H9 (cell line): ENCODE measurements around the gene ODAD2. TPM values are rescaled to one million over a fixed set of nuclear protein-coding genes. Genes with fewer than 3 reads are reported as not detected.

ENCODE experiments used
- DNase-seq: peaks from one replicate; pipeline ENCODE4 v3.0.0-alpha.2; 2017
- H2AFZ ChIP-seq: one replicate; pipeline ENCODE4 v1.6.1; 2013; ENCODE audit warnings: mild to moderate bottlenecking, low read length, control low read depth, moderate library complexity
- H2AK5ac ChIP-seq: 2 replicates; pipeline ENCODE4 v1.6.1; 2013; ENCODE audit warnings: low read length, control low read depth, mixed read lengths; ENCODE audit not compliant: insufficient read length
- H2BK120ac ChIP-seq: one replicate; pipeline ENCODE4 v1.6.1; 2013; ENCODE audit warnings: low read depth, mild to moderate bottlenecking, low read length, control low read depth, inconsistent platforms; ENCODE audit not compliant: poor library complexity, severe bottlenecking
- H2BK12ac ChIP-seq: 2 replicates; pipeline ENCODE4 v1.6.1; 2013; ENCODE audit warnings: low read length, control low read depth, mixed read lengths, low read depth; ENCODE audit not compliant: insufficient read length
- H2BK15ac ChIP-seq: 2 replicates; pipeline ENCODE4 v1.6.1; 2013; ENCODE audit warnings: low read depth, low read length, control low read depth
- H2BK20ac ChIP-seq: one replicate; pipeline ENCODE4 v1.6.1; 2013; ENCODE audit warnings: low read depth, mild to moderate bottlenecking, low read length, control low read depth, inconsistent platforms; ENCODE audit not compliant: poor library complexity, severe bottlenecking
- H2BK5ac ChIP-seq: 2 replicates; pipeline ENCODE4 v1.6.1; 2013; ENCODE audit warnings: low read length, control low read depth, mixed read lengths; ENCODE audit not compliant: insufficient read length
- H3K14ac ChIP-seq: 2 replicates; pipeline ENCODE4 v1.6.1; 2013; ENCODE audit warnings: low read length, control low read depth; ENCODE audit not compliant: insufficient read depth
- H3K18ac ChIP-seq: 2 replicates; pipeline ENCODE4 v1.6.1; 2013; ENCODE audit warnings: low read depth, mild to moderate bottlenecking, mixed read lengths, low read length, control low read depth; ENCODE audit not compliant: insufficient read length
- H3K23ac ChIP-seq: 2 replicates; pipeline ENCODE4 v1.6.1; 2013; ENCODE audit warnings: low read length, control low read depth, mixed read lengths, low read depth; ENCODE audit not compliant: insufficient read length
- H3K23me2 ChIP-seq: 2 replicates; pipeline ENCODE4 v1.6.1; 2013; ENCODE audit warnings: low read depth, mild to moderate bottlenecking, mixed read lengths, low read length, control low read depth; ENCODE audit not compliant: insufficient read length, poor library complexity, severe bottlenecking
- H3K27ac ChIP-seq: 2 replicates; pipeline ENCODE4 v1.5.1; 2013; ENCODE audit warnings: low read length, control low read depth, mixed read lengths, low read depth; ENCODE audit not compliant: insufficient read length
- H3K27me3 ChIP-seq: 2 replicates; pipeline ENCODE4 v1.6.1; 2013; ENCODE audit warnings: low read length, control low read depth, inconsistent platforms; ENCODE audit not compliant: insufficient read depth
- H3K4ac ChIP-seq: 2 replicates; pipeline ENCODE4 v1.6.1; 2013; ENCODE audit warnings: low read depth, mild to moderate bottlenecking, control low read depth, inconsistent platforms, low read length, moderate library complexity
- H3K4me1 ChIP-seq: 2 replicates; pipeline ENCODE4 v1.6.1; 2013; ENCODE audit warnings: low read length, control low read depth, inconsistent platforms; ENCODE audit not compliant: insufficient read depth
- H3K4me2 ChIP-seq: 2 replicates; pipeline ENCODE4 v1.6.1; 2013; ENCODE audit warnings: low read length, control low read depth, mixed read lengths; ENCODE audit not compliant: insufficient read length, insufficient read depth
- H3K56ac ChIP-seq: 2 replicates; pipeline ENCODE4 v1.6.1; 2013; ENCODE audit warnings: low read depth, mild to moderate bottlenecking, mixed read lengths, low read length, control low read depth; ENCODE audit not compliant: insufficient read length
- H3K79me1 ChIP-seq: 2 replicates; pipeline ENCODE4 v1.6.1; 2013; ENCODE audit warnings: low read depth, mild to moderate bottlenecking, moderate library complexity, low read length, control low read depth, inconsistent platforms; ENCODE audit not compliant: insufficient read depth, poor library complexity, severe bottlenecking
- H3K79me2 ChIP-seq: 2 replicates; pipeline ENCODE4 v1.6.1; 2013; ENCODE audit warnings: low read length, control low read depth, inconsistent platforms; ENCODE audit not compliant: insufficient read depth
- H3K9ac ChIP-seq: 2 replicates; pipeline ENCODE4 v1.6.1; 2013; ENCODE audit warnings: low read length, control low read depth, mixed read lengths; ENCODE audit not compliant: insufficient read length; ENCODE audit errors: extremely low read depth
- H3K9me3 ChIP-seq: one replicate; pipeline ENCODE4 v1.6.1; 2013; ENCODE audit warnings: low read depth, low read length, inconsistent platforms; ENCODE audit not compliant: control insufficient read depth
- H3T11ph ChIP-seq: one replicate; pipeline ENCODE4 v1.6.1; 2013; ENCODE audit warnings: mild to moderate bottlenecking, low read length, control low read depth, inconsistent platforms
- H4K20me1 ChIP-seq: one replicate; pipeline ENCODE4 v1.6.1; 2013; ENCODE audit not compliant: control insufficient read depth, insufficient read length, insufficient read depth
- H4K5ac ChIP-seq: 2 replicates; pipeline ENCODE4 v1.6.1; 2013; ENCODE audit warnings: low read depth, mild to moderate bottlenecking, mixed read lengths, low read length, control low read depth; ENCODE audit not compliant: insufficient read length
- H4K8ac ChIP-seq: replicated peaks from 2 replicates; pipeline ENCODE4 v1.6.1; 2013; ENCODE audit warnings: low read length, control low read depth, mixed read lengths, low read depth; ENCODE audit not compliant: insufficient read length
- H4K91ac ChIP-seq: 2 replicates; pipeline ENCODE4 v1.6.1; 2013; ENCODE audit warnings: low read depth, mild to moderate bottlenecking, moderate library complexity, mixed read lengths, low read length, control low read depth; ENCODE audit not compliant: insufficient read length
- H3K27ac Mint-ChIP-seq, 3 experiments: 2 replicates in 2 of 3; 3 replicates in 1 of 3; pipeline ENCODE4 v1.8.0; 2020 to 2021; ENCODE audit warnings: mixed read lengths in 3 of 3, mild to moderate bottlenecking in 1 of 3, moderate library complexity in 1 of 3
- H3K27me3 Mint-ChIP-seq: 2 replicates; pipeline ENCODE4 v1.8.0; 2021; ENCODE audit warnings: low read depth, mild to moderate bottlenecking, moderate library complexity, mixed read lengths
- H3K36me3 Mint-ChIP-seq, 3 experiments: 2 replicates in 2 of 3; 3 replicates in 1 of 3; pipeline ENCODE4 v1.8.0; 2020 to 2021; ENCODE audit warnings: low read depth in 3 of 3, mixed read lengths in 3 of 3; ENCODE audit not compliant: insufficient read depth in 1 of 3
- H3K4me1 Mint-ChIP-seq, 2 experiments: 2 replicates each; pipeline ENCODE4 v1.8.0; 2020; ENCODE audit warnings: mixed read lengths in 2 of 2
- H3K4me3 Mint-ChIP-seq, 2 experiments: 2 replicates in 1 of 2; 3 replicates in 1 of 2; pipeline ENCODE4 v1.8.0; 2020 to 2021; ENCODE audit warnings: mild to moderate bottlenecking in 2 of 2, mixed read lengths in 2 of 2, moderate library complexity in 1 of 2
- H3K9me3 Mint-ChIP-seq, 2 experiments: 2 replicates in 1 of 2; 3 replicates in 1 of 2; pipeline ENCODE4 v1.8.0; 2020; ENCODE audit warnings: mild to moderate bottlenecking in 2 of 2, mixed read lengths in 2 of 2, moderate library complexity in 1 of 2
- WGBS: extraction: QIAGEN DNeasy Blood & Tissue Kit; methylation state at CpG from one replicate; pipeline ENCODE4 v1.1.7; 2013; ENCODE audit warnings: missing lambda C conversion rate, low lambda C conversion rate, mixed read lengths; ENCODE audit not compliant: insufficient read length; ENCODE audit errors: extremely low coverage; 5-methylcytosine and 5-hydroxymethylcytosine counted together
- total RNA-seq: library from RNA; stranded (reverse); gene quantifications from 2 replicates; pipeline ENCODE4 v1.2.1, GENCODE V29; 2021
- TF ChIP-seq, protein P1 (sequence below): fragments of 200-600 bp; sonication (generic); conservative IDR thresholded peaks from 3 replicates; pipeline ENCODE4 v1.8.0; 2021; ENCODE audit warnings: antibody characterized with exemption, mild to moderate bottlenecking

ODAD2 gene
- total RNA-seq, 1 experiment from 2014 or later: 4.5 TPM

DNA sequence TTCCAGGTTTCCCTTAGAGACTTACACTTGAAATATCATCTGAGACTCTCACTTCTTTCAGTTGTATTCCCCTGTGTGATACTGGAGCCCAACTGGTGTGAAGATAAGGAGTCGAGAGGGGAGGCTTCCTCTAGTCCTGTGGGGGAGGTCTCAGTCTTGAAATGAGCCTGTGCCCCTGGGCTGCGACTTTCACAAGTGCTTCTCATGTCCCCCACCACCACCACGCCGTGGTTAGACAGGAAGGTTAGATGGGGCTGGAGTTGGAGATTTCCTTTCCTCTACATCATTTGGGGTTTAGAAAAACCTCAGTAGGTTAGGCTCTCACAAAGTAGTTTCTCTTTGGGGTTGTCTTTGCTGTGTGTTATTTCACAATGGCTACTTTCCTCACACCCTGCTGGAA lies 227.6 kb downstream of the ODAD2 start:
- no peak overlapping the region for H3K27ac ChIP-seq
- Mint-ChIP-seq H3K36me3 (no peaks in the 10 kb centered on the region), H3K4me3 (no peak overlapping the region), H3K4me1 (peaks cover 15 to 20% of the 10 kb centered on the region in 2 experiments), H3K27ac (no peak overlapping the region), H3K9me3 (no peaks in the 10 kb centered on the region; a peak in 1 of 5 replicates), H3K27me3 (no peaks in the 10 kb centered on the region; the same call in 1 of the 2 replicates)
- H3K27me3 ChIP-seq: no peaks in the 10 kb centered on the region
- no peak overlapping the region for H4K91ac ChIP-seq
- no peak overlapping the region for H2BK120ac ChIP-seq
- H2BK15ac ChIP-seq: no peak overlapping the region
- no peak for DNase-seq
- H3K79me1 ChIP-seq: no peaks in the 10 kb centered on the region
- H3K14ac ChIP-seq: no peak overlapping the region
- H3K9ac ChIP-seq: no peak overlapping the region
- no CpG with 5 or more reads among the region's 4 CpGs for WGBS
- no peak overlapping the region for H3K4ac ChIP-seq
- no peak overlapping the region for H2AK5ac ChIP-seq
- no peak overlapping the region for H3K18ac ChIP-seq
- no peak overlapping the region for H3K4me2 ChIP-seq
- no peak overlapping the region for H4K8ac ChIP-seq
- no peak overlapping the region for H2AFZ ChIP-seq
- no peak overlapping the region for H2BK20ac ChIP-seq
- H4K20me1 ChIP-seq: no peaks in the 10 kb centered on the region
- TF ChIP-seq, protein P1, sequence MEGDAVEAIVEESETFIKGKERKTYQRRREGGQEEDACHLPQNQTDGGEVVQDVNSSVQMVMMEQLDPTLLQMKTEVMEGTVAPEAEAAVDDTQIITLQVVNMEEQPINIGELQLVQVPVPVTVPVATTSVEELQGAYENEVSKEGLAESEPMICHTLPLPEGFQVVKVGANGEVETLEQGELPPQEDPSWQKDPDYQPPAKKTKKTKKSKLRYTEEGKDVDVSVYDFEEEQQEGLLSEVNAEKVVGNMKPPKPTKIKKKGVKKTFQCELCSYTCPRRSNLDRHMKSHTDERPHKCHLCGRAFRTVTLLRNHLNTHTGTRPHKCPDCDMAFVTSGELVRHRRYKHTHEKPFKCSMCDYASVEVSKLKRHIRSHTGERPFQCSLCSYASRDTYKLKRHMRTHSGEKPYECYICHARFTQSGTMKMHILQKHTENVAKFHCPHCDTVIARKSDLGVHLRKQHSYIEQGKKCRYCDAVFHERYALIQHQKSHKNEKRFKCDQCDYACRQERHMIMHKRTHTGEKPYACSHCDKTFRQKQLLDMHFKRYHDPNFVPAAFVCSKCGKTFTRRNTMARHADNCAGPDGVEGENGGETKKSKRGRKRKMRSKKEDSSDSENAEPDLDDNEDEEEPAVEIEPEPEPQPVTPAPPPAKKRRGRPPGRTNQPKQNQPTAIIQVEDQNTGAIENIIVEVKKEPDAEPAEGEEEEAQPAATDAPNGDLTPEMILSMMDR: no peak
- H4K5ac ChIP-seq: no peak overlapping the region
- no peaks in the 10 kb centered on the region for H3K23me2 ChIP-seq
- H3K4me1 ChIP-seq: no peaks in the 10 kb centered on the region; the same call in 1 of the 2 replicates
- H3K9me3 ChIP-seq: no peaks in the 10 kb centered on the region
- H3K79me2 ChIP-seq: no peaks in the 10 kb centered on the region
- no peak overlapping the region for H2BK5ac ChIP-seq
- no peak overlapping the region for H3K23ac ChIP-seq
- H2BK12ac ChIP-seq: no peak overlapping the region
- no peak overlapping the region for H3T11ph ChIP-seq
- no peak overlapping the region for H3K56ac ChIP-seq
